Fibroblast of skin of abdomen (primary cell): Measurements from ENCODE around the gene STK39.

Experiments
- DNase-seq: peaks from one replicate; pipeline ENCODE4 v3.0.0-alpha.2; 2013

The STK39 gene

GRCh38 chr2:168037778-168038177 lies 209.6 kb downstream of the STK39 start:
- no peak for DNase-seq

- DNase-seq, result no peak
These were observed 211.9 kb downstream of the STK39 start for GRCh38 chr2:168035458-168035857.

- DNase-seq, result no peak
These were observed 212.8 kb downstream of the STK39 start for GRCh38 chr2:168034616-168035015.

GRCh38 chr2:168033966-168034365 lies 213.4 kb downstream of the STK39 start:
- no peak for DNase-seq

- peak; percentile 10 for DNase-seq
These were observed 215.3 kb downstream of the STK39 start for GRCh38 chr2:168032091-168032490.

- peak; percentile 66 for DNase-seq
These were observed 216.4 kb downstream of the STK39 start for GRCh38 chr2:168030862-168031624.

GRCh38 chr2:168029071-168029470 lies 218.3 kb downstream of the STK39 start:
- peak; percentile 14 for DNase-seq

- no peak for DNase-seq
These were observed 219.0 kb downstream of the STK39 start for GRCh38 chr2:168028362-168028761.

GRCh38 chr2:168025487-168026202 lies 221.8 kb downstream of the STK39 start:
- no peak for DNase-seq

GRCh38 chr2:168024459-168024858 lies 222.9 kb downstream of the STK39 start:
- DNase-seq, result no peak

- DNase-seq, result no peak
These were observed 225.4 kb downstream of the STK39 start for GRCh38 chr2:168021800-168022587.

GRCh38 chr2:168015274-168015953 lies 232.0 kb downstream of the STK39 start:
- DNase-seq, result no peak

- DNase-seq, result no peak
These were observed 237.5 kb downstream of the STK39 start for GRCh38 chr2:168009900-168010299.

GRCh38 chr2:168008646-168009195 lies 238.7 kb downstream of the STK39 start:
- no peak for DNase-seq

GRCh38 chr2:168006498-168006897 lies 240.9 kb downstream of the STK39 start:
- no peak for DNase-seq

GRCh38 chr2:168005586-168005985 lies 241.8 kb downstream of the STK39 start:
- no peak for DNase-seq

GRCh38 chr2:168003876-168004275 lies 243.5 kb downstream of the STK39 start:
- no peak for DNase-seq

GRCh38 chr2:168002021-168002553 lies 245.3 kb downstream of the STK39 start:
- peak; percentile 36 for DNase-seq

GRCh38 chr2:167992278-167992677 lies 255.1 kb downstream of the STK39 start:
- DNase-seq, result no peak

GRCh38 chr2:167990062-167990461 lies 257.3 kb downstream of the STK39 start:
- no peak for DNase-seq

GRCh38 chr2:167988296-167988695 lies 259.1 kb downstream of the STK39 start:
- DNase-seq, result peak; percentile 23

- DNase-seq, result no peak
These were observed 259.8 kb downstream of the STK39 start for GRCh38 chr2:167987558-167987957.
